ENCODE data around the gene RELCH.

GRCh38 chr18:62337336-62337735, 150.3 kb downstream of the RELCH start:
- no peak for TF ChIP-seq POLR2AphosphoS5 (IDR thresholded peaks at IDR 0.05; ENCODE audit: low read depth, low read length)
- no peak for TF ChIP-seq TAF1 (IDR thresholded peaks at IDR 0.05; ENCODE audit: borderline replicate concordance, insufficient read depth, low read length)
- TF ChIP-seq REST (IDR thresholded peaks at IDR 0.05; ENCODE audit: insufficient read depth in 1 of 2, low read depth in 2 of 2, low read length in 2 of 2): no peak
- TF ChIP-seq SIN3A (IDR thresholded peaks at IDR 0.05; ENCODE audit: borderline replicate concordance, insufficient read depth, low read length): no peak
- no peak for TF ChIP-seq FOXP2 (optimal IDR thresholded peaks at IDR 0.05; ENCODE audit: borderline replicate concordance, extremely low read depth, extremely low read length, insufficient read depth)
